ENCODE results near the gene TLN1. TPM values are rescaled to one million over a fixed set of nuclear protein-coding genes. Genes with fewer than 3 reads are reported as not detected.

Gene TLN1
- polyA plus RNA-seq, 3 donors: 46.6 to 251 (median 93.0) TPM

DNA sequence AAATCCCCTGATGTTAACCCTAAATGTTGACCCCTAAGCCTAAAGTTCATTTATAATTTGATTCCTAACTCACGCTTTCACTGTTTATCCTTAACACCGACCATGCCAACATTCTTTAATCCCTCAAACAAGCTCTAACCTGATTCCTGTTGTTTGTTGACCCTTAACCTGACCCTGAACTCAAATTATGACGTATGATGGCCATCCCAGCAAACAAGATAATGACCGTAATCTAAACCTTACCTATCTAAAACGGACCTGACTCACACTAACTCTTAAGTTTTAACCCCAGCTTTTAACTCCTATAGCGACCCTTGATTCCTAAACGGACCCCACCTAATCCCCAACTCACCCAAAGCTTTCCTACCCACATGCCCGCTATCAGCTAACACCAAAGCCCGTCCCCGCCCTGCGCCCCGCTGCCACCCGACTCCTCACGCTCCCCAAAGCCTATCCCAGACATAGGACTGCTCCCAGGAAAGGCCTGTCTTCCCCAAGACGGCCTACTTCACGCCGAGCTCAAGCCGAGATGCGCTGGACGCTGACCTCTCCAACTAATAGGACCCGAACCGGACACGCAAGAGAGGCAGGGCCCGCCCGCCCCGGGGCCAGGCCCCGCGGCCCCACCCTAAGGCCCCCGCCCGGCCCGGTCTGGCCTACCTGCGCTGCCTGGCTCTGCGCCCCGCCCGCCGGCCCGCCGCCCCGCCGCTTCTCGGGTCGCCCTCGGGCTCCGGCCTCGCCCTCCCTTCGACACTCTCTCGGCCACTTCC is 395 bp downstream of the TLN1 start:
- Histone ChIP-seq H2AFZ (ENCODE audit: insufficient read depth, low read depth, low read length, poor library complexity, severe bottlenecking) (peak overlapping the region; percentile 33), H3K79me2 (ENCODE audit: insufficient read depth, low read length) (peaks cover 67% of the 10 kb centered on the region), H3K9me3 (replicated peaks in 1 of 2; ENCODE audit: control insufficient read depth in 1 of 2, insufficient read depth in 1 of 2, low read length in 2 of 2) (no peaks in the 10 kb centered on the region), H3K4me3 (replicated peaks in 1 of 3; ENCODE audit: low read depth in 2 of 3, low read length in 3 of 3) (peak overlapping the region; percentile 84 to 95 (median 85)), H3K27ac (ENCODE audit: low read depth in 1 of 2, low read length in 2 of 2) (peak overlapping the region; percentile 84 to 95), H4K20me1 (ENCODE audit: insufficient read depth, low read length) (peaks cover 57% of the 10 kb centered on the region), H3K4me1 (ENCODE audit: control insufficient read depth in 1 of 2, insufficient read depth in 2 of 2, low read length in 2 of 2) (peaks cover 61 to 72% of the 10 kb centered on the region in 2 donors), H3K9ac (ENCODE audit: insufficient read depth, low read length, poor library complexity, severe bottlenecking) (peak overlapping the region; percentile 80), H3K4me2 (replicated peaks; ENCODE audit: extremely low read depth, low read length, poor library complexity, severe bottlenecking) (peak overlapping the region; percentile 87), H3K36me3 (replicated peaks in 1 of 2; ENCODE audit: control insufficient read depth in 1 of 2, insufficient read depth in 2 of 2, low read length in 2 of 2) (peaks cover 13 to 41% of the 10 kb centered on the region in 2 donors), H3K27me3 (ENCODE audit: control insufficient read depth in 2 of 2, insufficient read depth in 2 of 2, low read length in 2 of 2) (no peaks in the 10 kb centered on the region)
- Mint-ChIP-seq H3K27me3 (ENCODE audit: low read depth in 3 of 3) (peaks cover 0 to 3% (median 0%) of the 10 kb centered on the region in 3 donors), H3K9me3 (no peaks in the 10 kb centered on the region), H3K4me3 (peak overlapping the region in 1 of 2 donors; percentile 73), H3K36me3 (peaks cover 20 to 34% of the 10 kb centered on the region in 2 donors), H3K4me1 (peaks cover 21% of the 10 kb centered on the region), H3K27ac (peak overlapping the region in 4 of 7 donors; percentile 79 to 89 (median 84))
- no peak for DNase-seq
- WGBS (ENCODE audit: insufficient coverage): 1% methylated on average over 44 of the region's 47 CpGs
- TF ChIP-seq, protein P1, sequence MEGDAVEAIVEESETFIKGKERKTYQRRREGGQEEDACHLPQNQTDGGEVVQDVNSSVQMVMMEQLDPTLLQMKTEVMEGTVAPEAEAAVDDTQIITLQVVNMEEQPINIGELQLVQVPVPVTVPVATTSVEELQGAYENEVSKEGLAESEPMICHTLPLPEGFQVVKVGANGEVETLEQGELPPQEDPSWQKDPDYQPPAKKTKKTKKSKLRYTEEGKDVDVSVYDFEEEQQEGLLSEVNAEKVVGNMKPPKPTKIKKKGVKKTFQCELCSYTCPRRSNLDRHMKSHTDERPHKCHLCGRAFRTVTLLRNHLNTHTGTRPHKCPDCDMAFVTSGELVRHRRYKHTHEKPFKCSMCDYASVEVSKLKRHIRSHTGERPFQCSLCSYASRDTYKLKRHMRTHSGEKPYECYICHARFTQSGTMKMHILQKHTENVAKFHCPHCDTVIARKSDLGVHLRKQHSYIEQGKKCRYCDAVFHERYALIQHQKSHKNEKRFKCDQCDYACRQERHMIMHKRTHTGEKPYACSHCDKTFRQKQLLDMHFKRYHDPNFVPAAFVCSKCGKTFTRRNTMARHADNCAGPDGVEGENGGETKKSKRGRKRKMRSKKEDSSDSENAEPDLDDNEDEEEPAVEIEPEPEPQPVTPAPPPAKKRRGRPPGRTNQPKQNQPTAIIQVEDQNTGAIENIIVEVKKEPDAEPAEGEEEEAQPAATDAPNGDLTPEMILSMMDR (IDR thresholded peaks at IDR 0.05): no peak
- intact Hi-C loops (cut with micrococcal nuclease): loop anchor here (2.0 to 10.0 kb wide), 5 partner anchors 17 to 619 kb away; partner anchors contain the start of genes GBA2 (in 2 of the 2), RGP1 (in 2 of the 2), CCDC107 (in 1 of the 2) and FAM221B (in 1 of the 2)

DNA sequence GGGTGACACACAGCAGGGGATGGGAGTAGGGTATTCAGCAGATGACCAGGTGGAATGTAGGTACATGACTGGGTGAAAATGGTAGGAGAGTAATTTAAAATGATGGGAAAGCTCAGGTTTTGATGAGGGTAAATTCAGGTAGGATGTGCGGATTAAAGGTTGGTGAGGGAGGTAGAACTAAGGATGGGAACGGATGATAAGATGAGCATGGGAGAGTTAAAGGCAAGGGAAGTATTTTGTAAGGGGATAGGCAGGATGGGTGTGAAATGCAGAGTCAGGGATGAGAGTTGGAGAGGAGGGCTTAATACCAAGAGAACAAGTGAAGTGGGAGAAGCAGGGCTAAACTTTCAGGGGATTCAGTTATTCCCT is 1.5 kb downstream of the TLN1 start:
- peaks cover 78% of the 10 kb centered on the region for H3K79me2 ChIP-seq (ENCODE audit: insufficient read depth, low read length)
- no peak overlapping the region for H3K27ac Mint-ChIP-seq
- no peaks in the 10 kb centered on the region for H3K27me3 ChIP-seq (ENCODE audit: control insufficient read depth in 2 of 2, insufficient read depth in 2 of 2, low read length in 2 of 2)
- peak overlapping the region; percentile 84 to 95 for H3K27ac ChIP-seq (ENCODE audit: low read depth in 1 of 2, low read length in 2 of 2)
- H3K9me3 ChIP-seq (replicated peaks in 1 of 2; ENCODE audit: control insufficient read depth in 1 of 2, insufficient read depth in 1 of 2, low read length in 2 of 2): no peaks in the 10 kb centered on the region
- peaks cover 0 to 3% (median 0%) of the 10 kb centered on the region in 3 donors for H3K27me3 Mint-ChIP-seq (ENCODE audit: low read depth in 3 of 3)
- peak overlapping the region; percentile 87 for H3K4me2 ChIP-seq (replicated peaks; ENCODE audit: extremely low read depth, low read length, poor library complexity, severe bottlenecking)
- peaks cover 24 to 31% of the 10 kb centered on the region in 2 donors for H3K36me3 Mint-ChIP-seq
- WGBS (ENCODE audit: insufficient coverage): 74% methylated on average over 2 of the region's 2 CpGs
- peak overlapping the region; percentile 38 for H3K9ac ChIP-seq (ENCODE audit: insufficient read depth, low read length, poor library complexity, severe bottlenecking)
- H3K9me3 Mint-ChIP-seq: no peaks in the 10 kb centered on the region
- H2AFZ ChIP-seq (ENCODE audit: insufficient read depth, low read depth, low read length, poor library complexity, severe bottlenecking): no peak overlapping the region
- peaks cover 14% of the 10 kb centered on the region for H3K4me1 Mint-ChIP-seq
- no peak for DNase-seq
- TF ChIP-seq, protein P1 (IDR thresholded peaks at IDR 0.05): no peak
- no peak overlapping the region for H3K4me3 Mint-ChIP-seq
- peaks cover 16 to 42% of the 10 kb centered on the region in 2 donors for H3K36me3 ChIP-seq (replicated peaks in 1 of 2; ENCODE audit: control insufficient read depth in 1 of 2, insufficient read depth in 2 of 2, low read length in 2 of 2)
- intact Hi-C loops (cut with micrococcal nuclease): loop anchor here (5.0 to 10.0 kb wide), 4 partner anchors 73 to 618 kb away; partner anchors contain the start of genes CCDC107 (in 1 of the 2), FAM221B (in 1 of the 2), RMRP (in 1 of the 2) and TESK1 (in 1 of the 2)
- H3K4me3 ChIP-seq (replicated peaks in 1 of 3; ENCODE audit: low read depth in 2 of 3, low read length in 3 of 3): peak overlapping the region; percentile 84 to 95 (median 85)
- peaks cover 61 to 69% of the 10 kb centered on the region in 2 donors for H3K4me1 ChIP-seq (ENCODE audit: control insufficient read depth in 1 of 2, insufficient read depth in 2 of 2, low read length in 2 of 2)
- H4K20me1 ChIP-seq (ENCODE audit: insufficient read depth, low read length): peaks cover 57% of the 10 kb centered on the region

Measured in CD14-positive monocyte (primary cell).